Hematopoietic multipotent progenitor cell treated with erythropoietin and hydrocortisone succinate and interleukin-3 and kit ligand, for 4 days (in vitro differentiated cells): Measurements from ENCODE around the gene GAL.
"Not testable (repeated sequence)": the region's sequence is repeated elsewhere in the genome, so short reads cannot be mapped to it uniquely, and the experiment has no call there.

Experiments used
- DNase-seq: peaks from one replicate; pipeline ENCODE4 v3.0.0-alpha.2; 2015

GAL gene, protein sequence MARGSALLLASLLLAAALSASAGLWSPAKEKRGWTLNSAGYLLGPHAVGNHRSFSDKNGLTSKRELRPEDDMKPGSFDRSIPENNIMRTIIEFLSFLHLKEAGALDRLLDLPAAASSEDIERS

DNA sequence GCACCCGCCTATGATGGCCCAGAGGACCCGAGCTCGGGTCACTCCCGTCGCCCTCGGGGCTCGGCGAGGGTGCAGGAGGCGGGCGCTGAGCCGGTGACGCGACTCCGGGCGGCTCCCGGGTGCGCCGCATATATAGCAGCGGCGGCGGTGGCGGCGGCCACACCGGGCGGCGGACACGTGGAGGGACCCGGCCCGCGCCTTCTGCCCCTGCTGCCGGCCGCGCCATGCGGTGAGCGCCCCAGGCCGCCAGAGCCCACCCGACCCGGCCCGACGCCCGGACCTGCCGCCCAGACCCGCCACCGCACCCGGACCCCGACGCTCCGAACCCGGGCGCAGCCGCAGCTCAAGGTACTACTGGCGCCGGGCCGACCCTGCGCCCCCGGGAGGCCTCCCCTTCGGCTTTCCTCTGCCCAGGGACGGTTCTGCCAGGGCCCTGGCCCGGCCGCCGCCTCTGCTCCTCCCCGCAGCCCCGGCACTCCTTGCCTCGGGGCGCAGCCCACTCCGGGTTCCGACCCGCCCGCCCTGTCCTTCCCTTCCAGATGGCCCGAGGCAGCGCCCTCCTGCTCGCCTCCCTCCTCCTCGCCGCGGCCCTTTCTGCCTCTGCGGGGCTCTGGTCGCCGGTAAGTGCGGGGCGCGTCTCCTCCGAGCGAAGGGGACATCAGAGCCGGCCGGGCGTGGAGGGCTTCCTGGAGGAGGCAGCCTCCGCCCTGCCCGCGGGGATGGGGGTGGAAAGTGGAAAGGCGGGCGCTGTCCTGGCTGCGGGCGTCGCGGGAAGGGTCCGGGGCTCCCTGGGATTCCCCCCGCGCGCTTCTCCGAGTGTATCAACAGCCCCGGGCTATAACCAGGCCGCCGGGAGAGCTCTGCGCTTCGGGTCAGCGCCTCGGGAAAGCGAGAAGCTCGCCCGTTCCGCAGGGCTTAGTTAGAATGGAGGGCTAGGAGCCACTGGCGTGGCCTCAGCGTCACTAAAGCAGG is at the start of gene GAL:
TSS of gene GAL (plus strand) at position 160 of the 972 bp plus-strand sequence. CDS start at position 540, 380 bp downstream.
- DNase-seq = peak; percentile 66

DNA sequence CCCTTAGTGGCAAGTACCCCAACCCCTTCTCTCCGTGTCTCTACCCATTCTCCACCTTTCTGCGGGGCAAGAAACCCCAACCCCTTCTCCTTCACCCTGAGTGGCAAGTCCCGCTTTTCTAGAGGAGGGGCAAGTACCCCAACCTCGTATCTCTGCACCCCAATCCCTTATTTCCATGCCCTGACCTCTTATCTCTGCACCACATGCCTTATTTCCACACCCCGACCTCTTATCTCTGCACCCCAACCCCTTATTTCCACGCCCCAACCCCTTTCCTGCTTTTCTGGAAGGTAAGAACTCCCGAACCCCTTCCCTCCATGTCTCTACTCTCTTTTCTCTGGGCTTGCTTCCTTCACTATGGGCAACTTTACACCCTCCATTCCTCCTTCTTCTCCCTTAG is 49.7 kb upstream of the GAL start:
- DNase-seq = not testable (repeated sequence)

DNA sequence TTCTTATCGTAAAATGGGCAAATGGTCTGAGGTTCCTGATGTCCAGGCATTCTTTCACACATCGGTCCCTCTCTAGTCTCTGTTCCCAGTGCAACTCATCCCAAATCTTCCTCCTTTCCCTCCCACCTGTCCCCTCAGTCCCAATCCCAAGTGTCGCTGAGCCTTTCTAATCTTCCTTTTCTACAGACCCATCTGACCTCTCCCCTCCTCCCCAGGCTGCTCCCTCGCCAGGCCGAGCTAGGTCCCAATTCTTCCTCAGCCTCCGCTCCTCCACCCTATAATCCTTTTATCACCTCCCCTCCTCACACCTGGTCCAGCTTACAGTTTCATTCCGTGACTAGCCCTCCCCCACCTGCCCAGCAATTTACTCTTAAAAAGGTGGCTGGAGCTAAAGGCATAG is 49.2 kb upstream of the GAL start:
- DNase-seq = not testable (repeated sequence)

DNA sequence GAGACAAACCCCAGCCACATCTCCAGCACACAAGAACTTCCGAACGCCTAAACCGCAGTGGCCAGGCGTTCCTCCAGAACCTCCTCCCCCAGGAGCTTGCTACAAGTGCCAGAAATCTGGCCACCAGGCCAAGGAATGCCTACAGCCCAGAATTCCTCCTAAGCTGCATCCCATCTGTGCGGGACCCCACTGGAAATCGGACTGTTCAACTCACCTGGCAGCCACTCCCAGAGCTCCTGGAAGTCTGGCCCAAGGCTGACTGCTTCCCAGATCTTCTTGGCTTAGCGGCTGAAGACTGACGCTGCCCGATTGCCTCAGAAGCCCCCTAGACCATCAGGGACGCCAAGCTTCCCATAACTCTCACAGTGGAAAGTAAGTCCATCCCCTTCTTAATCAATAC is 48.5 kb upstream of the GAL start:
- not testable (repeated sequence) for DNase-seq

DNA sequence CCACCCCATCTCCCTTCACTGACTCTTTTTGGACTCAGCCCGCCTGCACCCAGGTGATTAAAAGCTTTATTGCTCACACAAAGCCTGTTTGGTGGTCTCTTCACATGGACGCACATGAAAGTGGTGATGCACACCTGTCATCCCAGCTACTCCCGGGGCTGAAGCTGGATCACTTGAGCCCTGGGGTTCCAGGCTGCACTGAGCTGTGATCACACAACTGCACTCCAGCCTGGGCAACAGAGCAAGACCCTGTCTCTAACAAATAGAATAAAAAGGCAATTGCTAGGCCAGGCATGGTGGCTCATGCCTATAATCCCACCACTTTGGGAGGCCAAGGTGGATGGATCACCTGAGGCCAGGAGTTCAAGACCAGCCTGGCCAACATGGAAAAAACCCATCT is 45.0 kb upstream of the GAL start:
- DNase-seq = not testable (repeated sequence)

DNA sequence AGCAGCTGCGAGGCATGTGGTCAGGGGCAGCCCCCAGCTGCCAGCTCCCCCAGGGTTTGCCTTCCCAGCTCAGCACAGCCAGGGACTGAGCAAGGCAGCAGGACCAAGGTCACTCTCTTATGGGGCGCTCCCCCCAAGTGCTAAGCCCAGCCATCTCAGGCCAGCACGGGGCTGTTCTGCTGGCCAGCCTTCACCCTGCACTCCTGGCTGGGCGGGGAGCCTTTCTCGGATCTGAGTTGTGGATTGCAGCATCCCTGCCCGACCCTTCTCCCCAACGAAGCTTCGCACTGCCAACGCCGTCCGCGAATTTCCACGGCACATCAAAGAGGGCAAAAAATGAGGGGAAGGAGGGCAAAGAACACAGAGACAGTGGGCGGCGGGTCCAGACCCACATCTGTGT is 42.5 kb upstream of the GAL start:
- DNase-seq = no peak

DNA sequence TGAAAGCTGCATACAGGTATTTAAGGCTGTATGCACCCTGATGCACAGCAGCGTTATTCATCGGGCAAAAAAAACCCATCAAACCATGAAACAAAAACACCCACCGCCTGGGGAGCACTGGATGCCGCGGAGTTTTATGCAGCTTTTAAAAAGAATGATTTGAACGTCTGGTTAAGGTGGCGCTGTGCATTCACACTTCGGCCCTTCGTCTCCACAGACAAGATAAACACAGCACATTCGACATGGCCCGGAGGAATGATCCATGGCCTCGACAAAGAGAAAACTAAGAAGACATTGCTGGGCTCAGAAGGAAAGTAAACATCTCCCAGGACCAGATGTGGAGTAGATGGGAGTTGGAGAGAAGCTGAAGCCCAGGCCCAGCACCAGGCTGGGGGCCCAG is 40.8 kb upstream of the GAL start:
- DNase-seq = no peak

DNA sequence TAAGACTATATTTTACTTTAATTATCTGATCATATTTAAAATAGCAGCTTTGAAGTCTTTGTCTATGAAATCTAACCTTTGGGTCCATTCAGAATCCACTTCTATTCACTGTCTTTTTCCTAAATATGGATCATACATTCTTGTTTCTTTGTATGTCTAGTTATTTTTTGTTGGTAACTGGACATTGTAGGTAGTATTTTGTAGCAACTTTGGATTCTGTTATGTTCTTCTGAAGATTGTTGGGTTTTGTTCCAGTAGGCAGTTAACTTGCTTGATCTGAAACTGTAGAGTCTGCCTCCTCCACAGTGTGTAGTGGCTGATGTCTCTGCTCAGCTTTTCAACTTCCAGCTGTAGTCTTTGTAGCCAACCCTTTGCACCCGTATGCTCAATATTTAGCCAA is 37.5 kb upstream of the GAL start:
- DNase-seq = no peak

DNA sequence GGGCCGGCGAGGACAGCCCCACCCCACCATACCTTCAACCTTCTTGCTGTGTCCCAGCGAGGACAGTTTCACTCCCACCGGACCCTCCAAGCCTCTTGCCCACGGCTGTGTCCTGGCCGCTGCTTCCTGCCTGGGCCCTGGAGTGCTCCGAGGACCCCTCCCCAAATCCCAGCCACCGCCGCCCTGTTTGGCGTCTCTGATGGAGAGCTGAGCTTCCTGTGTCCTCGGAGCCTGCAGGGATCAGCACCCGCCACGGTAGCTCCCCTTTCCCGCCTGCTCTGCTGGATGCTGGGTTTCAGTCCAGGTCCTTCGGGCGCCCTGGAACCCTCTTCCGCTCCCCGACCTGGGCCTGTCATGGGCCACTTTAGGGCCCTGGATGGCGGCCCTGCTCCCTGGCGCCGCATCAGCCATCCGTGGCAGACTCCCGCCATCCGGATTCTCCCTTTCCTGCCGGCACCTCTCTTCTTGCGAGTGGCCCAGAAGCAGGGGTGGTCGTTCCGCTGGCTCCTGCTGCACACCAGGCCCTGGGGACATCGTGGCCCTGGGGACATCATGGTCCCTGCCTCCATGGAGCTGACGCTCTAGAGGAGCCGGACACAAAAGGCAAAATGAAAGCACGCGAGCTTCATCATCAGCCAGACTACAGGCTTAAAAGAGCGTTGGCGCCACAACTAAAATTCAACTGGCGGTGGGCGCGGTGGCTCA is 34.3 kb upstream of the GAL start:
- no peak for DNase-seq

DNA sequence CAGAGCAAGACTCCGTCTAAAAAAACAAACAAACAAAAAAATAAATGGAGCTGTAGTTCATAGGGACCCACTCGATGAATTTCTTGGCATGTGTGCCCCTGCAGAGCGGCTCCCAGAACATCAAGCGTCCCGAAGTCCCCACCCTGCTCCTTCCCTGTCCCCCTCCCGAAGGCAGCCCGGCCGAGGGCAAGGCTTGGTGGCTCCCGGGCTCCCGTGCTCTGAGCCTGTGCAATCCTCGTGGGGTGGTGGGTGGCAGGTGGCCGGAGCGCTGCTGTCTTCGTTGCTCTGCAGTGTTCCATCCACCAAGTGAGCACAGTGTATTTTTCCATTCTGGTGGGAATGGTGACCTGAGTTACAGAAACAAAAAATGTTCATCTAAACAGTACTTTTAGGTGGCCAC is 33.5 kb upstream of the GAL start:
- DNase-seq = no peak

DNA sequence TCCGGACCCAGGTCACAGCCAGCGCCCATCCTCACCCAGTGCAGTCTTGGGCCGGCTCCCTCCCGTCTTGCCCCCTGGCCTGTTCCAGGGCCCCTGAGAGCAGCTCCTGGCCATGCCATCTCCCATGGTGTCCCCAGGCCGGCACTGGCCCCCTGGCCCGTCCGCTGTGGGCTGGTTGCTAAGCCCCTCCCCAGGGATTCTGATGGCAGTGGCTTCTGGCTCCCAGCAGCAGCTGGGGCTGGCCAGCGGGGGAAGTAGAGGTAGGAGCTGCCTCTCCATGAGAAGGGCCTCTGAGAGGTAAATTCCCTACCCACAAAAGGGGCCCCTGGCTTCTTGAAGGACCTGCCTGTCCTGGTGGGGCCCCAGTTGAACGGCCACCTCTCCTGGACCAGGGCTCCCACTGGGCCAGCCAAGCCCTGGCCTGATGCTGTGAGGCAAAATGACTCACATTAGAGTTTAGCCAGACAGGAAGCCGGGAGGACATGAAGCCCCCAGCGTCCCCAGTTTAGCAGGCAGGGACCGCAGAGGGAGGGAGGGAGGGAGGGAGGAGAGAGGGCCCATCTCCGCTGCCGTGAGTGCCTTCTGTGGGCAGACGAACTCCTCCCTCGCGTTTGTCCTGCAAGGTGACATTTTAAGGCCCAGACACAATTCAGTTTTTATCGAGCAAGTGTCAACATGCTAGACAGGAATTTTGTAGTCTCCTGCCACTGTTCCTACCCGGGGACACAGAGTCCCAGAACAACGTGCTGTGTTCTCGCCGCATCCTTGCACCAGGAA is 32.9 kb upstream of the GAL start:
- DNase-seq = no peak

DNA sequence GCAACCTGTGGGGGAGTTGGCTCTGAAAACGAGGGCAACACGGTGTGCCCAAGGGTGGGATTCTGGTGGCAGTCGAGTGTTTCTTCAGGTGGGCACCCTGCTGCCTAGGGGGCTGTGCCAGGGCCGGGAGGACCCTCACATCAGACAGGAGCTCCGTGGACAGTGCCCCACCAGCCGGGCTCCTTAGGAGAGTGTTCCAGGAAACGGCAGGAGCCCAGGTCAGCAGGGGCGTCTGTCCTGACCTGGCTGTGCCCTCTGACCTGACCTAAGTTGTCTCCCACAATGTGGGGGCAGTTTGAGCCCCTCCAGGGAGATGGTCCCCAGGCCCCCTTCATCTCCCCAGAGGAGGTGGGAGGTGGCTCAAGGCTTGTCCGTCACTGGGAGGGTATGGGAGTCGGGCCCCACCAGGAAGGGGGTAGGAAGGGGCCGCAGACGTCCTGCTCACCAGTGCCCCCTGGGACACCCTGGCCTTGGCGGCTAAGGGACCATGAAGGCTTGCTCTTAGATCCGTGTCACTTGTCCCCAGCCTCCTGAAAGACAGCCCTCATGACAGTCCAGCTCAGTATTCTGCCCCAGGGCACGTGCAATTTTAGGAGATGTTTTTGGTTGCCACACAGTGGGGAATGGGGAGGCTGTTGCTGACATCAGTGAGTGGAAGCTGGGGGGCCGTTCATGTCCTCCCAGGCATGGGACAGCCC is 32.2 kb upstream of the GAL start:
- no peak for DNase-seq

DNA sequence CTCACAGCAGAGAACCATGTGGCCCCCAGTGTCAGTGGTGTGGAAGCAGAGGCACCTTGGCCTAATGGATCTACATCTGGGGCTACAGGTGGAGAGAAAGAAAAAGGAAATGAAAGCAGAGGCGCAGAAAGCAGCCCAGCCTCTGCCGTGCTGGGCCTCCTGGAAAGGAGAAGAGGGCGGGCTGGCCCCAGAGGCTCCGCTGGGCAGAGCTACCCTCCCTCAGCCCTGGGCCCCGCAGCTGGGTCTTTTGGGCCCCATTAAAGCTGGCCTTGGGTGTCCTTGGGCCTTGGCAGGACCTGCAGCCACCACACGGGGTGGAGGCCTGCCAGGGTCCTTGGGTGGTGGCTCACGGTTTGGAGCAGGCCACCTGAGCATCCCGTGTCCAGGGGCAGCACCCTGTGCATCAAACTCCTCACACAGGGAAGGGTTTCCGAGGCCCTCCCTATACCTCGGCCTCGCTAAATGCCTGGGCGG is 31.6 kb upstream of the GAL start:
- DNase-seq = no peak

DNA sequence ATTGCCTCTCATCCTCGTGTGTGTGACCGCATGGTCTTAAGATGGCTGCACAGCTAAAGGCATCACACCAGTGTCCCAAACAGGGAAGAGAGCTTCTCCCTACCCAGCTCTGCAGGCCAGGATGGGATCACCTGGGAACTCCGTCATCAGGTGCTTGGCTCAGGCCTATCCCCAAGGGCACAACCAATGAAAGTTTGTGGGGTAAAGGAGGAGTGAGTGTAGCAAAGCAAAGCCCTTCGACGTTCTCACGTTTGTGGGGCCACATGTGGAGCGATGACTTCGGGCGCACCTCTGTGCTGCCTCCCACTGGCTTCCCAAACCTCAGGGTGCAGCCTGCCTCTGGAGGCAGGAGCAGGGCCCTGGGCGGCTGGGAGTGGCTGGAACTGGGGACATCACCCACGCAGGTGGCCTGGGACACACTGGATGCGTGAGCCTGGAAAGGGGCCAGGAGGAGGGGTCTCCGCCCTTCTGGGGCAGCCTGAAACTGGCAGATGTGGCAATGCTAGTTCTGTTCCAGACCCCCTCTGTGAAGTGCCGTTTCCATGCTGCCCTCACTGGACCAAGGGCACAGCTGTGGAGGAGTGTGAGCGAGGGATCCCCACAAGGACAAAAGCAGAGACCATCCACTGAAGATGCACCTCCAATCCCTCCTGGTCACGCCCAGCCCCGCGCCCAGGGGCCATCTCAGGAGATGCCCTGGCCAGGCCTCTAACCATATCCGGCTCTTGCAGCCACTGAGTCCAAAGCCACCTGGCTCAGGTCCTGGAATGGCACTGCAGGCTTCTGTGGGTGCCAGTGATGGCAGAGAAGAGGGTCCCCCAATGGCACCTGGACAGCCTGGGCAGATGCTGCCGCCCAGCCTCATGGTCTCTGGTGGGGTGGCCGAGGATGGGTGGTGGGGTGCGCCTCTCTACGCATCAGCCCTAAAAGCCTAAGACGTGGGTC is 30.6 kb upstream of the GAL start:
- DNase-seq = no peak

DNA sequence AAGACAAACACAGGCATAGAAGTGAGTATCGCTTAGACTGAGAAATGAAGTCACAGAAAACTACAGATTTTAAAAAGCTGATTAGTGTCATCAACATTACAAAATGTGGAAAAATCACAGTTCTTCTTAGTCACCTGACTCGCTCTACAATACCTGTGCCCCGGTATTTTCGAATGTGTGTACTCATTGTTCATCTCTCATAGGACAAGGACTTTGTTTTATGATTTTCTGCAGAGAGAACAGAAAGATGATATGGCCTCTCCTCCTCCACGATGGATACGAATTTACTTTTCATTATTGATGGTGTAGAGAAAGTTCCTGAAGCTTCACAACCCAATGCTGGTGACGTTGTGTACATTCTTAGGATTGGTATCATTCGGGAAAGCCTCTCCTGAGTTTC is 29.4 kb upstream of the GAL start:
- DNase-seq = no peak

DNA sequence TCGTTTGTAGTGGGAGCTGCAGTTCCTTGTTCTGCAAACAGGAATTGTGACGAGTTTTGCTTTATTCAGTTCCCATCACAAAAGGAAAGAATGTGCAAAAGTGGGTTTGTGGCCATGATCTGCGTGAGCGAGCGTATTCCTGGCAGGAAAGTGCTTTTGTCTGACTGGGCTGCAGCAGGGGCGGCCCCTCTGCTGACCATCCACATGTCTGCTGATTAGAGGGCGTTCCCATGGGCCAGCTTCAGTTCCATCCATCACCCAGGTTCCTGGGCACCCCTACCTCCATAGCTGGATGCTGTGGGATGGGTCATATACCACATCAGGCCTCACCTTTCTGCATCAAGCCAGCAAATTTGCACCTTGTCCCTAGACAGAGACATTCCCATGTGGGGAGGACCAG is 28.9 kb upstream of the GAL start:
- no peak for DNase-seq

DNA sequence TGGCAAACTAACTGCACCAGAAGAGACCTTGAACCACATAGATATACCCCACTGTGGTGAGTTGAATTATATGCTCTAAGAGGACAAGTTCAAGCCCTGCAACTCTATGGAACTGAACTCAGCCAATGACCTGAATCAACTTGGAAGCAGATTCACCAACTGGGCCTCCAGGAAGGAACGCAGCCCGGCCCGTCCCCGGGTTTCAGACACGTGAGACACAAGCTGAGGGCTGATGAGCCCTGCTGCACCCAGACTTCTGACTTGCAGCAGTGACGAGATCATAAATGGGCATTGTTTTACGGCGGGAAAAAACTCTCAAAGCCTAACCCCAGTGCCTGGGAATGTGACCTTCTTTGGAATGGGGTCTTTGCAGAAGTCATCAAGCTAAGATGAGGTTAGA is 28.5 kb upstream of the GAL start:
- DNase-seq = no peak

DNA sequence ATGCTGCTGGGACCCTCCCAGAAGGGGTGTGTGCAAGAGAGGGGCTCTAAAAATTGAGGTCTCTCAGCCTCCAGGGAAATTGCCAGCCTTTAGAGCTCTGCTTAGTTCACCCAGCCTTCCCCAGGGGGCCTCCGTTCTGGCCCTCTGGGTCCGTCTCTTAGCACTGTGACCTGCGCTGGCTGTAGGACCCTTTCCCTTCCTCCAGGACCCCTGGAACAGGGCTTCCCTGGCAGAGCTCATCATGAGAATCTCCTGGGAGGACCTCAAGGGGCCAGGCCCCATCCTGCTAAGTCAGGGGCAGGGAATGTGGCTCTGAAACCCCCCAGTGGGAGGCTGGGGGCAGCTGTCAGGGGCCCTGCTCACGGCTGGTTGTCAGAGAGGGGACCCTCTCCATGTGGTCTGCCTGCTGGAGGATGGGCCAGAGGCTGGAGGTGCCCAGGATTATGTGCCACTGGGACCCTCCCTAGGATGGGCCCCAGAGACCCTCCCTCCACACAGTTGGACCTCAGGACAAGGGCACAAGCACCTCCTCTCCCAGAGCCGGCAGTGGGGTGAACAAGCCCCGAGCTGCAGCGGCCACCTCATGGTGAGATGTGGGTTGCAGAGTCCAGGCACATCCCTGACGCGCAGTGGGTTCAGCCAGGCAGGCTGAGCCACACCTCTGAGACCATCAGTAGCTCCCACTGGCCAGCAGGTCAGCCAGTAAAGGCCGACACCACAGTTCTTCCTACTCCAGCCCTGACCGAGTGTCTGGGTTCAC is 27.1 kb upstream of the GAL start:
- no peak for DNase-seq

DNA sequence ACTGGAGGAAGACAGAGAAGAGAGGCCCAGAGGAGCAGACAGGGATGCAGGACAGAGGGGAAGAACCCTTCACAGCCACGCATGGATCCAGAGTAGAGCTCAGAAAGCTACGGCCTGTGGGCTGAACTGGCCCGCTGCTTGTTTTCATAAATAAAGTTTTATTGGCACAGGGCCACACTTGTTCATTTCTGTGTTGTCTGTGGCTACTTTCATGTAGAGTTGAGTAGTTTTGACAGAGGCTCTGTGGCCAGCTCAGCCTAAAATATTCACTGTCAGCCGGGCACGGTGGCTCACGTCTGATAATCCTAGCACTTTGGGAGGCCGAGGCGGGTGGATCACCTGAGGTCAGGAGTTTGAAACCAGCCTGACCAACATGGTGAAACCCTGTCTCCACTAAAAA is 26.2 kb upstream of the GAL start:
- no peak for DNase-seq

DNA sequence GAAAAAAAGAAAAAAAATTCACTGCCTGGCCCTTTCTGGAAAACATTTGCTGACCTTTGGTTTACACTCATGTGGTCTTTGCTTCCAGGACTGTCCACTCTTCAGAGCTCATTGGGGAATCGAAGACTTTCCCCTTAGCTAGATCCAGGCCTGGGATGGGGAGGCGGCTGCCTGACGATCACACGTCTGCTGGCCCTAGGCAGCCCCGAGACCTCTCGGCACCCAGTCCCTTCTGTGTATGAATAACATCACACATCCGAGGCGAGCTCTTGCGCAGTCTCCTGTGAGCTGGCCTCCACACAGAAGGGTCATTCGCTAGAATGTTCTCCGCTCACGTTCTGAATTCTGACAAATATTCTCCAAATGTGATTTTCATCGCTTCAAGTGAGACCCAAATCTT is 25.7 kb upstream of the GAL start:
- no peak for DNase-seq
